Thyroid gland (tissue), 4 donors: ENCODE data around the gene NPB. TPM values are rescaled to one million over a fixed set of nuclear protein-coding genes. Genes with fewer than 3 reads are reported as not detected.

ENCODE experiments used
- DNase-seq, 2 donors: peaks; one replicate each; pipeline ENCODE4 v3.0.0-alpha.2; 2019
- H3K27ac ChIP-seq, 3 donors: fragments of 200-600 bp; sonication (generic); 1 replicate in 2 of 3; 2 replicates in 1 of 3; pipeline ENCODE4 v1.5.1; 2016 to 2019; ENCODE audit warnings: mild to moderate bottlenecking in 1 of 3, moderate library complexity in 1 of 3
- H3K27me3 ChIP-seq: fragments of 200-600 bp; sonication (generic); one replicate; pipeline ENCODE4 v1.5.1; 2019
- H3K36me3 ChIP-seq, 2 donors: fragments of 200-600 bp; sonication (generic); one replicate each; pipeline ENCODE4 v1.5.1; 2016 to 2019
- H3K4me1 ChIP-seq, 2 donors: fragments of 200-600 bp; sonication (generic); one replicate each; pipeline ENCODE4 v1.5.1; 2017 to 2019
- H3K4me3 ChIP-seq, 3 donors: fragments of 200-600 bp; sonication (generic); replicated peaks in 1 of 3; 1 replicate in 2 of 3; 2 replicates in 1 of 3; pipeline ENCODE4 v1.5.1; 2016; ENCODE audit warnings: mild to moderate bottlenecking in 1 of 3
- H3K9me3 ChIP-seq: fragments of 200-600 bp; sonication (generic); one replicate; pipeline ENCODE4 v1.5.1; 2017
- POLR2A ChIP-seq, 2 donors: fragments of 450-650 bp; IDR thresholded peaks; one replicate each; pipeline ENCODE4 v1.6.1; 2017; ENCODE audit warnings: antibody characterized with exemption in 2 of 2, mild to moderate bottlenecking in 2 of 2, moderate library complexity in 1 of 2
- WGBS, 2 donors: methylation state at CpG; one replicate each; pipeline ENCODE4 v1.1.5; 2017; 5-methylcytosine and 5-hydroxymethylcytosine counted together
- intact Hi-C: fragments of 100-400 bp; cut with DNase I; formaldehyde crosslinking; loops from one replicate; pipeline ENCODE4 v1.15.1; 2023
- total RNA-seq, 4 donors: library from RNA; depleted of rRNA; stranded (reverse); fragments of >200 nt; gene quantifications; one replicate each; pipeline ENCODE4 v1.2.3, GENCODE V29; 2016
- TF ChIP-seq, protein P1 (sequence below), 6 experiments: fragments of 200-600 bp in 3 of 6; fragments of 450-650 bp in 3 of 6; sonication (generic) in 3 of 6; IDR thresholded peaks; one replicate each; pipeline ENCODE4 v1.5.1; 2016 to 2019; ENCODE audit warnings: antibody characterized with exemption in 6 of 6, mild to moderate bottlenecking in 2 of 6, inconsistent platforms in 1 of 6, moderate library complexity in 1 of 6

The NPB gene
- total RNA-seq, 4 donors from 2014 or later = 0.33 to 1.1 (median 0.38) TPM; not detected in 1

DNA sequence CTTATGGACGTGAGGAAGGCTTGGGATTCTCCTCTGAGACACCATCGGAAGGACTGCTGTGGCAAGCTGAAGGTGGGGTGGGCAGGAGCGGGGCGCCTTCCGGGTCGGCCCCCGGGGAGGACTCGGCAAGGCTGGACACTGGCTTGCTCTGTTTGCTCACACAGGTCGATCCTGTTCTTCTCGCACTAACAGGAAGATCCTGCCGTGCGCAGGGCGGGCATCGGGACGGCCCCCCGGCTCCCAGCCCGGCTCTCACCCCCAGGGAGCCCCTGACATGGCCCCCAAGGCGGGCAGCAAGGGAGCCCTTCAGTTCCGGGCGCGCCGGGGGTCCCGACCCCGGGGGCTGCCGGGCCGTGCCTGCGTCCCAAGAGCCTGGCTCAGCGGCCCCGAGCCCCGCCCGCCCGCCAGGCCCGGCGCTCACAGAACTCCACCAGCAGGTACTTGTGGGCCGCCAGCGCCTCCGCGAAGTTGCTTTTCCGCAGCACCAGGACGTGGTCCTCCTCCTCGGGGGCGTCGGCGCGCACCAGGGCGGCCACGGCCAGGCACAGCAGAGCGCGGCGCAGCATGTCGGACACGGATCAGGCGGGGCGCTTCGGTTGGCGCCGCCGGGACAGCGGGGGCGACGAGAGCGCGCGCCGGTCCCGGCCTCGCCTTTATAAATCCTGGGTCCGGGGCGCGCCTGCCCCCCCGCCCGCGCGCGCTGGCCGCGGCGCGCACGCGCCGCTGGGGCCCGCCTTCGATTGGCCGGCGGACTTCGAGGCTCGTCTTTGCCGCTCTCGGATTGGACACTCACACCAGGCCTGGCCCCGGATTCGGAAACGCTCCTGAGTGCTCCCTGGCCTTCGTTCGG is 41.9 kb upstream of the NPB start, which contains the start of gene P4HB:
Gene P4HB (minus strand): TSS at position 630 of the 850 bp plus-strand sequence. CDS start 64 bp downstream, at position 566.
- peaks cover 21 to 27% of the 10 kb centered on the region in 2 donors for H3K36me3 ChIP-seq
- H3K27me3 ChIP-seq = no peaks in the 10 kb centered on the region
- WGBS, 2 donors = 1 to 2% methylated on average over 12 to 35 of the region's 95 CpGs
- H3K4me1 ChIP-seq = peaks cover 20 to 34% of the 10 kb centered on the region in 2 donors
- no peak for DNase-seq
- intact Hi-C loops = loop anchor here (2.0 to 5.0 kb wide), 2 partner anchors 27 to 148 kb away; partner anchors contain the start of genes MCRIP1 and SLC25A10
- H3K4me3 ChIP-seq = peak within 1 kb of the TSS; percentile 78 to 99 (median 85)
- TF ChIP-seq, protein P1, sequence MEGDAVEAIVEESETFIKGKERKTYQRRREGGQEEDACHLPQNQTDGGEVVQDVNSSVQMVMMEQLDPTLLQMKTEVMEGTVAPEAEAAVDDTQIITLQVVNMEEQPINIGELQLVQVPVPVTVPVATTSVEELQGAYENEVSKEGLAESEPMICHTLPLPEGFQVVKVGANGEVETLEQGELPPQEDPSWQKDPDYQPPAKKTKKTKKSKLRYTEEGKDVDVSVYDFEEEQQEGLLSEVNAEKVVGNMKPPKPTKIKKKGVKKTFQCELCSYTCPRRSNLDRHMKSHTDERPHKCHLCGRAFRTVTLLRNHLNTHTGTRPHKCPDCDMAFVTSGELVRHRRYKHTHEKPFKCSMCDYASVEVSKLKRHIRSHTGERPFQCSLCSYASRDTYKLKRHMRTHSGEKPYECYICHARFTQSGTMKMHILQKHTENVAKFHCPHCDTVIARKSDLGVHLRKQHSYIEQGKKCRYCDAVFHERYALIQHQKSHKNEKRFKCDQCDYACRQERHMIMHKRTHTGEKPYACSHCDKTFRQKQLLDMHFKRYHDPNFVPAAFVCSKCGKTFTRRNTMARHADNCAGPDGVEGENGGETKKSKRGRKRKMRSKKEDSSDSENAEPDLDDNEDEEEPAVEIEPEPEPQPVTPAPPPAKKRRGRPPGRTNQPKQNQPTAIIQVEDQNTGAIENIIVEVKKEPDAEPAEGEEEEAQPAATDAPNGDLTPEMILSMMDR (IDR thresholded peaks at IDR 0.05) = no peak
- TF ChIP-seq POLR2A (IDR thresholded peaks at IDR 0.05) = peak in 1 of 2 donors; percentile 85
- H3K9me3 ChIP-seq = no peaks in the 10 kb centered on the region
- peak within 1 kb of the TSS; percentile 81 to 89 (median 83) for H3K27ac ChIP-seq

DNA sequence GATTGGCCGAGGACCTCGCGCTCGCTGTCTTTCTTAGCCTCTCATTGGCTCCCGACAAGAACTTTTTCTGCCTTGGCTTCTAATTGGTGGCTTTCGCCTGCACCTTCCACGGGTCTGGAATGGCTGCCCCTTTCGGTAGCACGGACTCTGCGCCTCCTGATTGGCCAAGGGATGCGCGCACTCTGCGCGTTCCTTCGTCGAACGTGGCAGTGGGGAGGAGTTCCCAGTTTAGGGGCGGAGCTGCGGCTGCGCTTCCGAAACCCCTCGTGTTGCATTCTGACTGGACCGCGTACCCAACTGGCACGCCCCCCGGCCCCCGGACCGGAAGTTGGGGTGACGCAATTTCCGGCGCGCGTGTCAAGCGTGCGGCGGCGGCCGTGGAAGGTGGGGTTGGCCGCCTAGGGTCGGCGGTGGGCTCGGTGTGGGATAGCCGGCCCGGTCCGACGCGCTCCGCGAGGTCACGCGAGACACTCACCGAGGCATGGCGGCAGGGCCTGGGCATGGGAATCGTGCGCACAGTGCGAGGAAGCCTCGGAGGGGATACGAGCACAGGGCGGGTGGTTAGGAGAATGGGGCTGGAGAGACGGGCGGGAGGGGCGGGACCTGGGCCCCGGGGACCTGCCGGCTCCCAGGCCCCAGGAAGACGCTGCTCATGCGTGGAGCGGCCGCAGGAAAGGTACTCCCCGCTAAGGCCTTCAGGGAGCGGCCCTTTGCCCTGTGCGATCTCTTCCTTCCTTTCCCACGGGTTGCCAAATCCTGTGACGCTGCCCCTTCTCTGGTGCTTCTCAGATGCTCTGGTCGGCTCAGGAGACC is 41.1 kb upstream of the NPB start:
- DNase-seq = peak; percentile 98 to 99
- peak overlapping the region; percentile 35 to 66 (median 62) for H3K4me3 ChIP-seq
- H3K4me1 ChIP-seq = peaks cover 20 to 36% of the 10 kb centered on the region in 2 donors
- peak overlapping the region; percentile 81 to 89 (median 83) for H3K27ac ChIP-seq
- no peaks in the 10 kb centered on the region for H3K27me3 ChIP-seq
- H3K9me3 ChIP-seq = no peaks in the 10 kb centered on the region
- intact Hi-C loops = no loop called here
- H3K36me3 ChIP-seq = peaks cover 17 to 25% of the 10 kb centered on the region in 2 donors
- peak; percentile 64 to 98 for TF ChIP-seq POLR2A (IDR thresholded peaks at IDR 0.05)
- TF ChIP-seq, protein P1 (IDR thresholded peaks at IDR 0.05) = peak in 2 of 6 experiments; percentile 6 to 12
- 3 to 4% methylated on average over 5 to 8 of the region's 74 CpGs for WGBS, 2 donors

DNA sequence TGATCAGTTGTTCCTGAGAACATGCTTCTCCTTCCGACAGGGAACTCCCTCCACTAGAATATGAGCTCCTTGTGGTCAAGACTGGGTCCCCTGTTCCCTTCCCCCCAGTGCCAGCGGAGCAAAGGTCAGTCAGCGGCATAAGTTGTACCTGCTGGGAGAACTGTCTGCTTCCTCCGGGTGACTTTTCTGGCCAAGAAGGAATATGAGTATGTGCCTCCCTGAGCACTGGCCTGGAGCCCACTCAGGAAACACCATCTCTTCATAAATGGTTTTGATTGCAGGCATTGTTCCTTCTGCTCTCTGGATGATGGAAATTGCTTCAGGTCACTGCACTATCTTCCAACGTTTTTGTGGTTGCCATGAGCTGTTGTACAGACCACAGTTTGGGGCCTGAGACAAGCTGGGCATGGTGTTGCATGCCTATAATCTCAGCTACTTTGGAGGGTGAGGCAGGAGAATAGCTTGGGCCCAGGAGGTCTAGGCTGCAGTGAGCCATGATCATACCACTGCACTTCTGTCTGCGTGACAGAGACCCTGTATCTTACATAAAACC is 38.8 kb upstream of the NPB start:
- no peak for DNase-seq
- peaks cover 7 to 14% of the 10 kb centered on the region in 2 donors for H3K36me3 ChIP-seq
- H3K4me1 ChIP-seq = peaks cover 20 to 38% of the 10 kb centered on the region in 2 donors
- no peak overlapping the region for H3K4me3 ChIP-seq
- H3K27ac ChIP-seq = no peak overlapping the region
- intact Hi-C loops = no loop called here
- no peaks in the 10 kb centered on the region for H3K27me3 ChIP-seq
- 85 to 93% methylated on average over 6 of the region's 6 CpGs for WGBS, 2 donors
- no peaks in the 10 kb centered on the region for H3K9me3 ChIP-seq
- TF ChIP-seq, protein P1 (IDR thresholded peaks at IDR 0.05) = no peak
- no peak for TF ChIP-seq POLR2A (IDR thresholded peaks at IDR 0.05)

DNA sequence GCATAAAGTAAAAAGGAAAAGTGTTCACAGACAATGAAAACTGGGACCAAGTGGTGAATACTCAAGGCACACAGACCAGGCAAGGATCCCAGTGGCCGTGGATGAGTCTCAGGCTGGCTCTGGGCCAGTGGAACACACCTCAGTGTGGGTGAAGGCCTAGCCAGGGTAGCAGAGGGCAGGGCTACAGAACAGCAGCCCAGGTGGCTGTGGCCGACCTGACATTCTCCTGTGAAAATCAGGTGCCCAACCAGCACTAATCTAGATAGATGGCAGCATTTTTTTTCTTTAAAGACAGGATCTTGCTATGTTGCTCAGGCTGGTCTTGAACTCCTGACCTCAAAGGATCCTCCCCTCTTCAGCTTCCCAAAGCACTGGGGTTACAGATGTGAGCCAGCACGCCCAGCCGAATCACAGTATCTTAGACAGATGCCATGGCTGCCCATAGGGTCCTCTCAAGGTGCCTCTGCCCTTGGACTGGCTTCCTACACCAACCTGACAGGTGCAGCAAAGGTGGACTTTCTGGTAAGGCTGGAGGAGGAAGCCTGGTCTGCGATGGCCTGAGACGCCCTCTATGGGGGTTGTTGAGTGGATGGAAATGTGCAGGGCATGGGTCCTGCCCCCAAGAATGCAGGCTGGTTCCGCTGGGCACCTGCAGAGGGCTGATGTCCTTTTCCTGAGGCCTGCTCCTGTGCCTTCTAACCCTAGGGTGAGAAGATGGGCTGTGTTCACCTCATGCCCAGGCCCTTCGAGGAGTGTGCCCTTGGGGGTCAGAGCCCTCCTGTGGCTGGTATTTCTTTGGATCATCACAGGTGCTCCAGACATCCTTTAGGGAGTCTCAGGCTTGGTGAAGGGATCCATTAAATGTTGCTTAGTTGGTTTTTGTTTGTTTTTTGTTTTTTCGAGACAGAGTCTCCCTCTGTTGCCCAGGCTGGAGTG is 37.9 kb upstream of the NPB start:
- TF ChIP-seq POLR2A (IDR thresholded peaks at IDR 0.05) = no peak
- TF ChIP-seq, protein P1 (IDR thresholded peaks at IDR 0.05) = no peak
- H3K9me3 ChIP-seq = no peaks in the 10 kb centered on the region
- intact Hi-C loops = no loop called here
- H3K27ac ChIP-seq = no peak overlapping the region
- DNase-seq = no peak
- H3K4me3 ChIP-seq = no peak overlapping the region
- 66 to 79% methylated on average over 4 to 9 of the region's 9 CpGs for WGBS, 2 donors
- peaks cover 12 to 17% of the 10 kb centered on the region in 2 donors for H3K36me3 ChIP-seq
- H3K4me1 ChIP-seq = peaks cover 17 to 33% of the 10 kb centered on the region in 2 donors
- no peaks in the 10 kb centered on the region for H3K27me3 ChIP-seq
